GM18508 (cell line): ENCODE measurements around the gene MYO19.
"Not testable (repeated sequence)": the region's sequence is repeated elsewhere in the genome, so short reads cannot be mapped to it uniquely, and the experiment has no call there.

ENCODE experiments used
- ATAC-seq: cut with Tn5 transposase; IDR thresholded peaks from one replicate; pipeline ENCODE4 v1.9.1; 2021; ENCODE audit warnings: moderate number of reproducible peaks; ENCODE audit not compliant: insufficient read depth, unreplicated experiment

Gene MYO19

DNA sequence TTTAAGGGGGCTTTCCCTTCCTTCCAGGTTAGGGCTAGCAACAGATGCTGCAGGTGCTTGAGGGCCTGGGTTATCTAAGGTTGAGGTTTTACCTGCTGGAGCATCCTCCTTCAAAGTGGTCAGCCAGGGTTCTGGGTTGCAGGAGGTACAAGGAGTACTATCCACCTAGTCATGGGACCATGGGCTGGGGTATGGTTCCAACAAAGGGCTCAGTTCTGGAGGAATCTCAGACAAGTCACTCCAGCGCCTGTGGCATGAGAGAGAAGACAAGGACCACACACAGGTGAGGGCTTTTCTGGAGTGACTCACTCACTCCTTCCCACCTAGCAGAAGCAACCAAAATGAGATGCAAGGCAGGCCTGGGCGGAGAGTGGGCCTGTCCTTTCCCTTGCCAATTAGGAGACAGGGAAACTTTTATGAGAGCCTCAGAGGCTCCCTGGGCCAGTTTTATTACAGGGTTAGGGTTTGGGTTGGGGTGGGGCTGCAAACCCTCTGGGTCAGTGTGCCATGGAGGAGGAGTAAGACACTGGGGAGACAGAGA lies 2.2 kb downstream of the MYO19 start:
- no peak for ATAC-seq

DNA sequence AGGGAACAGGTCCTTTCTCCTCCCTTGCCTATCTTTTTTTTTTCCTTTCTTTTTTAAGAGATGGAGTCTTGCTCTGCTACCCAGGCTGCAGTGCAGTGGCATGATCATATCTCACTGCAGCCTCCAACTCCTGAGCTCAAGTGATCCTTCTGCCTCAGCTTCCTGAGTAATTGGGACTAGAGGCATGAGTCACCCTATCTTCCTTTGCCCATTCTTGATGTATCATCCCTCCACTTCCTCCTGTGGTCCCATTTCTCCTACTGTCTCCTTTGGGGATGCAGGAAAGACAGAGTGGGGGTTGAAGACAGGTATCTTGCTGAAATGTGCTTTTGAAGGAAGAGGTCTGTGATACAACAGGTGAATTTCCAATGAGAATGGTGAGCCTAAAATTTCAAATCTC lies 5.5 kb downstream of the MYO19 start:
- no peak for ATAC-seq

DNA sequence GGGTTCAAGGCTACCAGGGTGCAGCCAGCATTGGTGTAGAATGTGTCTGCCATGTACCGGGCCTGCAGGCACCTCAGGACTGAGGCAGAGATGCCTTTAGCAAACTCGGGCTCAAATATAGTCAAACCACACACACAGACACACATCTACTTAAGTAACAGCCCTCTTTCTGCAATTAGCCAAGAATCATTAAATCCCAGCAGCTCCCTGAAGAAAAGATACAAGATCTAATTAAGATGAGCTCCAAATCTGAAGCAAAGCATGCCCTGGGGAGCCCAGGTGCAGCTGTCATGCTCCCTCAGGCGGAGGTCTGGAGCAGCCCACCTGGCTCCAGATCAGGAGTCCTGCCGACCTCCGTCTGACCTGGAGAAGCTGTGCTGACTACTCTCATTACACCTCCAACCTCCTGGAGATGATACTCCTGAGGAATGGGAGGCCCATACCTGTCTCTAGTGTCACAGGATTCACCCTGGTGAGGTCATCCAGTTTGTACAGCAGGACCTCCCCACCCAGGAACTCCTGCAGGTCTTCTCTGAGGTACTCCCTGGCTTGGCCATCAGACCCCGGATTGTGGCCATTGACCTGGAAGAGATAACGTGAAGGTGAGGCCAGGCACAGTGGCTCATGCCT lies 6.9 kb downstream of the MYO19 start:
- no peak for ATAC-seq

DNA sequence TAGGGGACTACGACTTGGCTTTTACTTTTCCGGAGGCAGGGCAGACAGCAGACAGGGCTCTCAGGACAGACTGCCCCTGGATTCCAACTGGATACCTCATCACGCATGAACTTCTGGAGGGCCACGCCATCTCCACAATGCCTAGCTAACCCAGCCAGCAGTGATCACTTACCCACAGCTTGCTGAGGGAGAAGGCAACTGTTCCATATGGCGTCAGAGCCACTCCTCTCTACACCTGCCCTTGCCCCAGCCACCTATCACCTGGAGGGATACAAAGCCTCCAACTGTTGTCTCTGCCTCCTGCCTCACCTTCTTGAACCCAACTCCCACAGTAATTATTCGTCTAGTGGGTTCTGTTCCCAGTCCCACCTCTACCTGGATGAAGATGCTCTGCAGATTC lies 8.8 kb downstream of the MYO19 start:
- no peak for ATAC-seq

DNA sequence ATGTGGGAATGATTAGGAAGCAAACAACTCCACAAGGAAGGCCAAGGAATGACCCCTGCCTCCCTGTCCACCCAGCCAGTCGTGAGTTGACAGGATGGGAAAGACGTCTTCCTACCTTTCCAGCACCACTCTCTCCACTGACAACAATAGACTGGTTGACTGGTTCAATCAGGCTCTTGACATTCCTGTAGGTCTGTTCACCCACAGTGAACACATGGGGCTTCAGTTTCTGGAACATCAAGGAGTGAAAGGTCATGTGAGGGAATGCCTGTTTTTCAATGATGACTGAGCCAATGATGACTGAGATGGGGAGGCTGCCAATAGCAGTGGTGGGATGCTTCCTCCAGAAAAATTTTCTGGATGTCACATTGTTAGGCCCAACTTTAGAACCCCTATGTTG lies 9.6 kb downstream of the MYO19 start:
- ATAC-seq, result no peak

DNA sequence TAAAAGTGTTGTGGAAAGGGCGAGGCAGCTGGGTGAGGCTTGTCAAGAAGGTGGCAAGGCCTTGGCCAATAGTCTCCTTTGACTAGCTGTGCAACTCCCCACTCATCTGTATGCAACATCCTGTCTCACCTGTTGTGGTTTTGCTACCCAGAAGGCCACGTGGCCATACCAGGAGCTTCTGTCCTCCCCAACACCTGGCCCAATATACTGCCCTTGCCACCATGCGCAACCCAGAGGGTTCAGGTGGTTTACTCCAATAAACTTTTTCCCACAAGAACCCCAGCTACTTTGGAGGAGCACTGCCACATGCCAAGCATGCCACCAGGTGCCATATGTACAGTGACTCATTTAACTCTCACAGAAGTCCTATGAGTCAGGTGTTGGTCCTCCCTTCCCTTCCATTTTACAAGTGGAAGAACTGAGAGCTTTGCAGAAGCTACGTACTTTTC lies 10.2 kb downstream of the MYO19 start:
- no peak for ATAC-seq

DNA sequence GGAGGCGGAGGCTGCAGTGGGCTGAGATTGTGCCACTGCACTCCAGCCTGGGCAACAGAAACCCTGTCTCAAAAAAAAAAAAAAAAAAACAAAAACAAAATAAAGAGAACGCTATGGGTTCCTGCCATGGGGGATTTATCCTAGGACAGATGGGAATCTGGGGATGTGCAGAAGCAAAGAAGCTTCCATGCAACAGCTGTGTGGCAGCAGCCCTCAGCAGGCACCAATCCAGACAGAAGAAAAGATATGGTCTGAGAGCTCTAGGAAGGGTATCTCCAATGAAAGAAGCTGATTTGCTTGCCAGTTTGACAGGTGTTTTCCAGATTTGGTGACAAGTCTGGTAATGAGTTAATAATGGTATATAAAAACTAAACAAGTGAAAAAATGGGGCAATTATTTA lies 11.6 kb downstream of the MYO19 start:
- no peak for ATAC-seq

DNA sequence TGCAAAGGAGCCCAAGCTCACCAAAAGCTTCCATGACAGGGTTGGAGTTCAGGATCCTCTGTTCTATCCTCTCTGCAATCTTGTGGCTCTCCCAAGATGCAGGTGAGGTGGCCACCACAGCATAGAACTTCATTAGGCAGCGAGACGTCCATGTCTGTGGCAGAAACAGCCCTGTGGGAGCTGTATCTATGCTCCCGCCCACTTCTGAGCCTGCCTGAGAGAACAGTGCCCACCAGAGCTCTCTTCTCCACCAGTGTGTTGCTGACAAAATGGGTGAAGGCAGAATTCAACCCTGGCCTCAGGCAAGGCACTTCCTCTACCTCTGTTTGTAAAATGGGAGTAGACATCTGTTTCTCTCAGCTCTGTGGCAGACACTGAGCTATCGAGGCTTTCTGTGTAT lies 18.8 kb downstream of the MYO19 start:
- ATAC-seq, result no peak

DNA sequence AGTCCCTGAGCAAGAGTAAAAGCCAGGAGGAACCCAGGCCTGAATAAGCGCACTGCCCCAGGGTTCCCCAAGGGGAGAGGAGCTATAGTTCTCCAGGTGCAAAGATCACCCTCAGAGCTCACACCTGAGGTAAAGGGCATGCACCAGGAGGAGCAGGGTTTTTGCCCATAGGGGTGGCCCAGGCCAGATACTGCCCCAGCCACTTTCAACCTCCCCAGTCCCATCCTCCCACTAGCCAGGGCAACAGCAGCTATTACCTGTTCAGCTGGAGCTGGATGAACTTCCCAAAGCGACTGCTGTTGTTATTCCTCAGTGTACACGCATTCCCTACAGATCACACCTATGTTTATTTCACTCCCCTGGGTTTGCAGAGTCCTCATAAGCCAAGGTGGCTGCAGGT lies 19.8 kb downstream of the MYO19 start:
- no peak for ATAC-seq

DNA sequence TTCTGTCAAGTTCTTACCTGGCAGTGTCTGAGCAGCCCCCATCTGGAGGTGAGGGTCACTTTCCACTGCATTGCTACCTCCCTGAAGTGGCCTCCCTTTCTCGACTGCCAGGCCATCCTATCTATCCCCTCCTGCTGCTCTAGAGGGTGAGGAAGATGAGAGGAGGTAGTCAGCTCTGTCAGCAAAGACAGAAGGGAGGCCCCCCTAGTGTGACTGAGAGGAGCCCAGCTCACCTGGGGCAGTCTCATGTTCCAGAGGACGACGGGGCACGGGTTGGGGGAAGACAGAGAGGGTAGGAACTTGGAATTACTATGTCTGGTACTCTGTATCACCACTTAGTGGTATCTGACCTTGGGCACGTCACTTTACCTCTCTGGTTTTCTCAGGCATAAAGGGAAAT lies 22.0 kb downstream of the MYO19 start:
- no peak for ATAC-seq

DNA sequence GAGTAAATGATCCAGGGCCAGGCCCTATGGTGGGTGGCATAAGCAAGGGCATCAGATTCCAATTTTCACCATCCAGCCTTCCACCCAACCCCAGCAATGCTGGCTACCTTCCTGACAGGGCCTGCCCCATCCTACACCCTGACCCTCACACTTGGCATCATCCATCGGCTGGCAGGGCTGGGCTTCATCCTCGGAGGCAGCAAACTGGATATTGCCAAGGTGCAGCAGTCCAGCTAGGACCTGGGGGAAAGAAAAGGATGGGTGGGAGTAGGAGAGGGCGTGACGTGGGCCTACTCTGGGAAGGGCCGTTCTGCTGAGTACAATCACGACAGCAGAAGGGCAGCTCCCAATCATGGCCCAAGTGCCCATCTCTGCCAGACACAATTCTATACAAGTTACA lies 23.5 kb downstream of the MYO19 start:
- no peak for ATAC-seq

DNA sequence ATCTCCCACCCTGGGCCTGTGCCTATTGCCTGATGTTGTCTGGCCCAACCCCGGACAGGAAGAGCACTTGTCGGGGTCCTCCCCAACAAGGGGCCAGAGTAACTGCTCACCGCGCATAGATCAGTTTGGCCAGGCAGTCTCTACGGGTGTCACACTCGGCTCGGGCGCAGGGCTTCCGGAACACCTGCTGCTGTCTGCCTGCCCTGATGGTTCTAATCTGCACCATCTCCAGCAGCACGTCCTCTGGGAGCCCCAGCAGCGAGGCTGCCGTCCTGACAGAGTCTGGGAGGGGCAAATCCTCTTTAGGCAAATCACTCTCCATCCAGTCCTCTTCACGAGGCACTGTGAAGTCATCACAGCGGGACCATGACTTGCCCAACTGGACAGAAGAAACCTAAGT lies 24.0 kb downstream of the MYO19 start:
- no peak for ATAC-seq

DNA sequence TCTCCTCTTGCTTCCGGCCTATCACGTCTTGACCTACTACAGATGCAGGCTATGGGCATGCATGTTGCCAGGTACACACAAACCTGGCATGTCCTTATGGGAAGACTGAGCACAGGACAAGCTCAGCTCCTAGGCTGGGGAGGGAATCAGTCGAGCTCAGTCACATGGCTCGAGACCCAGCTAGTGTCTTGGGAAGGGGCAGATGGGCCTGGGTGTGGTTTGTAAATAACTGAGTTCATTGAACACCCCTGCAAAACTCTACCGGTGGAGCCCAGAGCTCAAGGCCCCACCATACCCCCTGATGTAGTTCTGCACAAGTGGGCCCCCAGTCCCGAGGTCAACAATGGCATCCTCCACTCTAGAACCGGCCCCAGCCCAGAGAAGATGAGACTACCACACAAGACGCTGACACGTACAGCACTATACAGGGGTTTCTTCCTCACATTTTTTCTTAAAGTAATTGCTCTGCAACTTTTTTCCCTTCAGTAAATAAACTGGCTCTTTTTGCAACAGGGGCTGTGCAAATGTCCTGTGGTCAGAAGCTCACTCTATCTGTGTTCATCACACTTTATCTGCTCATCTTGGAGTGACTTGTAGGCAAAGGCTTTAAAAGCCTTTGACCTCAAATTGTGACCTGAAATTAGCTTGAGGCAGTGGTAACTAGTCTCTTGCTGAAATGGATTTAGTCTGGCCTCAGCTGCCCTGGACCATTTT lies 25.2 kb downstream of the MYO19 start:
- no peak for ATAC-seq

DNA sequence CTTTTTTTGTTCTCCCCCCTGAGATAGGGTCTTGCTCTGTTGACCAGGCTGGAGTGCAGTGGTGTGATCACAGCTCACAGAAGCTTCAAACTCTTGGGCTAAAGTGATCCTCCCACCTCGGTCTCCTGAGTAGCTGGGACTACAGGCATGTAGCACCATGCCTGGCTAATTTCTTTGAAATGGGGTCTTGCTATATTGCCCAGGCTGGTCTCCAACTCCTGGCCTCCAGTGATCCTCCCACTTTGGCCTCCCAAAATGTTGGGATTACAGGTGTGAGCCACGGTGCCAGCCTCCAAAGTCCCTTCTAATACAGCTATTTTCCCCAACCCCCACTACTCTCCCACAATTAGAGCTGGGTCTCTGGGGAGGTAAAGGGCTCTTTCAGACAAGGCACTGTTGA lies 26.2 kb downstream of the MYO19 start:
- ATAC-seq, result not testable (repeated sequence)

DNA sequence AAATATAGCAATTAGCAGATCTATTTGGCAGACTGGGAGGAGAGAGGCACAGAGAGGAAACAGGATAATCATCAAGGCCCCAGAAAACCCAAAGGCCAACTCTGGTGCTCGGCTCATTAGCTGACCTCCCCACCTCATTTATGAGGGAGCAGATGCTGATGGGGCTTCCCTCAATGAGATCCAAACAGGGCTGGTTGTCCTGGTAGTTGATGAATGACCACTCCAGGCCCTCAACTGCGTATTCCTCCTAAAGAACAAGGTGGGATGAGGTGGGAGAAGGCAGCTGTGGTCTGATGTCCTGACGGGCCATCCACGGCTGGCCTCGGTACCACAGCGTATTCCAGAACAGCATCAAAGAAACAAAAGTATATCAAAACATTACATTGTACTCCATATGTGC lies 27.4 kb downstream of the MYO19 start:
- no peak for ATAC-seq

DNA sequence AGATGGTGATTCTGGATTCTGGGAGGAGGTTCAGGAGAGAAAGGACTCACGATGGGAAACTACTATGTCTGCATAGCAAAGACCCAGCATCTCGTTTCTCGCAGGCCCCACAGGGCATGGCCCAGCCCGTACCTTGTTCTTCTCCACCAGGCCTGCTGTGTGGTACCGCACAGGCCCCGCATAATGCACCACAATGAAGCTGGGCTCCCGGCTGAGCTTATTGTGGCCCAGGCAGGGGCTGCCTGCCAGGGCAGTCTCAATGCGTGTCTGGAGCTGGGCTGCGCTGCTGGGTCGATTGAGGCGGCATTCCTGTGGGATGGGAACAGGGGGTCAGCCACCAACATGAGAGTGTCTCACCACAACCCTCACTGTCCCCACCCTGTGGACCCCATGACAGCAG lies 27.8 kb downstream of the MYO19 start:
- no peak for ATAC-seq

DNA sequence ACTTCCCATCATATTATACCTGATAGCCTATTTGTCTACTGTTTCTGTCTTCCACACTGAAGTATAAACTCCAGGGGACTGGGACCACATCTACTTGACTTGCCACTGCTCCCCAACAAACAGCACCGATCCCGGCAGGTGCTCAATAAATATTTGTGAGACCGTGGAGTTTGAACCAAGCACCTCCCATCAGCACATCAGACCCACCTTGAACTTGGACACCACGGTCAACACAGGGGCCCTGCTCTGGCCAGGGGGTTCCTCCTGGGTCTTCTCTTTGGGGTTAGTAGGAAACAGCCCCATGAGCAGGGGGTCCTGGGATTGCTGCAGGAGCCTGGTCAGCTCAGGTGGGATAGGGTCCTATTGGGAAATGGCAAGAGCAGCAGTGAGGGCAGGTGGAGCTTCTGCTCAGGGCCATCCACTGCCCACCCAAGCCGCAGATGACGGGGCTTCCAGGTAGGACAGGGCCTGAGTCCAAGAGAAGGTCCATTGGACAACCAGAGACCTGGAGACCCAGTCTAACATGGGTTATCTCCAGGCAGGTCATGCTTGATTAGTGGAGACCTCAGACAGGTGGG lies 28.3 kb downstream of the MYO19 start:
- no peak for ATAC-seq

DNA sequence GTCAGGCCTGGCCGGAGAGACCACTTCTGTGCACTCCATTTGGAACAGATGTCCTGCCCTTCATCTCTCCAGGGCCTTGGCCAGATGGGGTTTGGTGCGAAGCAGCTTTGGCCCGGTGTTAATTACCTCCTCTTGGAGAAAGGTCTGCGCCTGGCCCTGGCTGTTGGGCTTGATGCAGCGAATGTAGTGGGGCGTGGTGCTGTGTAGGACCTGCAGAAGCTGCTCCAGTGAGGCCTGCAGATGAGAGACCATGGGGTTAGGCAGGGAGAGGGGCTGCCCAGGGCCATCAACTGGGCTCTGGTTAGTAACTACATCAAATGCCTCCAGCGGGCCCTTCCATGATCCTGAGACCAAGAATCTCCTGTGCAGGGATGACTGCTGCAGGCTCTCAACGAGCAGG lies 29.5 kb downstream of the MYO19 start:
- ATAC-seq, result no peak

DNA sequence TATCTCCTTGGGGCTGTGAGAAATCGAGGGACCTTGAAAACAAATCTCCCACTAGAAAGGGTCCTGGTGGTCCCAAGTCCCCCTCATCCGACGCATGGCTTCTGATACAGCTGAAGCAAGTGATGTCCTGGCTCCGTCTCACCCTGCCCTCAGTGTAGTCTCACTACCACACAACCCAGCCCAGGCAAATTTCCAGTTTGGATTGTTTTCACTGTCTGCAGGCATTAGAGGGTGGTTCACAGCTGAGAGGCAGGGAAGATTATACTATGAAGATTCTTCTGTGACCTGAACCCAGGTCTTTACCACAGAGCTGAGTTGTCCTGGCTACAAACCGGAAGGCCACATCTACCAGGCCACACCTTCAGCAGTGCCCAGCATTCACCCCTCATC lies 30.5 kb downstream of the MYO19 start:
- ATAC-seq, result no peak

DNA sequence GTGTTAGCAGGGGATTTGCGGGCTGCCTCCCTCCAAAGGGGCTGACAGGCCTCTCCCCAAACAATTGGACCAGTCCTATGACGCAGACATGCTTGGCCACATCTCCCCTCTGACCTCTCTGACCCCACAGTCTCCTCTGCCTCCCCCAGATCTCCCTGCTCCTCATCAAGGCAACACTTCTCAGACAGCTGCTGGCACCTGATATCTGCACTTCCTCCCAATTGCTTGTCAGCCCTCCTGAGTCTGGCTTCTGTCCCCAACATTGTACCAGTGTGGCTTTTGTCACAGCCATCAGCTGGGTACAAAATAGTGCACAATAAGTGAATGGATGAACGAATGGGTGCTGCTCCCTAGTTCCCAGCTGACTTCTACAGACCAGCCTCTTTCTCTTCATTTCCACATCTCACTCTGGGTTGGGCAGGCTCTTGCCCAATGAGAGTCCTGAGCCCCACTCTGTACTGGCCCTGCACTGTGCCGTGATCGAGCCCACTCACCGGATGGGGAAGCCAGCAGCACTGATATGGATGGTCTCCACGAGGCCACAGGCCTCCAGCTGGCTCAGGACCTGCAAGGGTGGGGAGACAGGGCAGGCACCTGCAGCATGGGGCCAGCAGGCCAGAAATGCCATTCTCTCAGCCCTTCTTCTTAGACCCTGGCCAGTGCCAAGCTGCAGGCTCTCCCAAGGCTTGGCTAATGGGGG lies 31.1 kb downstream of the MYO19 start:
- no peak for ATAC-seq

DNA sequence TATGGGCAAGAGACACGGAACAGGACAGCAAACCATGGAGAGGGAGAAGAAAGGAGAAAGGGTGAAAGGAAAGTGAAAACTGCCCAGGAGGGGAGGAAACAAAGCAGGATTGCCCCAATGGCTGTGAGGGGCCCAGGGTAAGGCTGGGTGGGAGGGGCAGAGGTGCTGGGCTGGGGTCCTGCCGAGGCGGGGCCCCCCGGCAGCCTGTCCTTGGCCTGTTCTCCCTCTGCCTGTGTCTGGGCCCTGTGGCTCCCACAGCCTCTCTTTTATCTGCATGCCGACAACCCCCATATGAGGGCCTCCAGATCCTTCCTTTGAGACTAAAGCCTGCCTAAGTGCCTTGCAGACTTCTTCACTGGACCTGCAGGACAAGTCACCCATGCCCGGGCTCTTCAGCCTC lies 32.7 kb downstream of the MYO19 start:
- ATAC-seq, result no peak
